ENCODE data around the gene TST. TPM values are rescaled to one million over a fixed set of nuclear protein-coding genes. Genes with fewer than 3 reads are reported as not detected.

TST gene
- polyA plus RNA-seq, 1 donor (not counting 4 experiments of a cell fraction or from before 2014, with no cell fraction given), result 19.9 TPM

- no peak for TF ChIP-seq EZH2 (IDR thresholded peaks at IDR 0.05; ENCODE audit: low read length)
- TF ChIP-seq CTCF (optimal IDR thresholded peaks at IDR 0.05 in 1 of 3, IDR thresholded peaks at IDR 0.05 in 1 of 3, conservative IDR thresholded peaks at IDR 0.05 in 1 of 3; ENCODE audit: extremely low read depth in 1 of 3, insufficient read depth in 2 of 3, low read length in 3 of 3), result no peak
- no peaks in the 10 kb centered on the region for H3K9me1 ChIP-seq (ENCODE audit: control insufficient read depth, extremely low read depth, insufficient read depth, low read length)
- H3K27me3 ChIP-seq (ENCODE audit: control insufficient read depth, extremely low read depth, insufficient read depth, low read length), result peaks cover 7% of the 10 kb centered on the region
- dilution Hi-C loops (cut with MboI; ENCODE audit: extremely low pct_ligation_motif_present, low sequenced_read_pairs), result no loop called here
- no peaks in the 10 kb centered on the region for H3K36me3 ChIP-seq (ENCODE audit: control insufficient read depth in 2 of 2, extremely low read depth in 1 of 2, insufficient read depth in 2 of 2, low read length in 2 of 2)
- H4K20me1 ChIP-seq (ENCODE audit: control insufficient read depth, extremely low read depth, insufficient read depth, low read length), result no peaks in the 10 kb centered on the region
- FAIRE-seq (no peak), DNase-seq (ENCODE audit: low read depth, low spot score) (no peak)
- H3K9me3 ChIP-seq (ENCODE audit: control insufficient read depth, low read depth, low read length), result no peaks in the 10 kb centered on the region
- no peak overlapping the region for H2AFZ ChIP-seq (ENCODE audit: control insufficient read depth, low read length)
- H3K4me1 ChIP-seq (ENCODE audit: control insufficient read depth, extremely low read depth, insufficient read depth, low read length), result no peaks in the 10 kb centered on the region
- no peak overlapping the region for H3K4me2 ChIP-seq (ENCODE audit: control insufficient read depth, extremely low read depth, insufficient read depth, low read depth, low read length)
- no peak overlapping the region for H3K9ac ChIP-seq (ENCODE audit: control insufficient read depth, extremely low read depth, insufficient read depth, low read length)
- H3K79me2 ChIP-seq (ENCODE audit: control insufficient read depth, insufficient read depth, low read length), result no peaks in the 10 kb centered on the region
- no peak overlapping the region for H3K27ac ChIP-seq (ENCODE audit: control insufficient read depth, insufficient read depth, low read length)
- no peak overlapping the region for H3K4me3 ChIP-seq (ENCODE audit: control insufficient read depth in 2 of 3, extremely low read depth in 1 of 3, insufficient read depth in 2 of 3, low read depth in 1 of 3, low read length in 3 of 3)
These were observed 53.6 kb downstream of the TST start for GRCh38 chr22:36965696-36966095.

- no peaks in the 10 kb centered on the region for H3K79me2 ChIP-seq (ENCODE audit: control insufficient read depth, insufficient read depth, low read length)
- no peak overlapping the region for H3K9ac ChIP-seq (ENCODE audit: control insufficient read depth, extremely low read depth, insufficient read depth, low read length)
- FAIRE-seq, result no peak
- no peak for DNase-seq (ENCODE audit: low read depth, low spot score)
- H2AFZ ChIP-seq (ENCODE audit: control insufficient read depth, low read length), result no peak overlapping the region
- TF ChIP-seq CTCF (optimal IDR thresholded peaks at IDR 0.05 in 1 of 3, IDR thresholded peaks at IDR 0.05 in 1 of 3, conservative IDR thresholded peaks at IDR 0.05 in 1 of 3; ENCODE audit: extremely low read depth in 1 of 3, insufficient read depth in 2 of 3, low read length in 3 of 3), result no peak
- no peak overlapping the region for H3K4me2 ChIP-seq (ENCODE audit: control insufficient read depth, extremely low read depth, insufficient read depth, low read depth, low read length)
- H3K27me3 ChIP-seq (ENCODE audit: control insufficient read depth, extremely low read depth, insufficient read depth, low read length), result peaks cover 7% of the 10 kb centered on the region
- H4K20me1 ChIP-seq (ENCODE audit: control insufficient read depth, extremely low read depth, insufficient read depth, low read length), result no peaks in the 10 kb centered on the region
- H3K9me3 ChIP-seq (ENCODE audit: control insufficient read depth, low read depth, low read length), result no peaks in the 10 kb centered on the region
- dilution Hi-C loops (cut with MboI; ENCODE audit: extremely low pct_ligation_motif_present, low sequenced_read_pairs), result no loop called here
- no peak overlapping the region for H3K27ac ChIP-seq (ENCODE audit: control insufficient read depth, insufficient read depth, low read length)
- no peaks in the 10 kb centered on the region for H3K36me3 ChIP-seq (ENCODE audit: control insufficient read depth in 2 of 2, extremely low read depth in 1 of 2, insufficient read depth in 2 of 2, low read length in 2 of 2)
- no peak overlapping the region for H3K4me3 ChIP-seq (ENCODE audit: control insufficient read depth in 2 of 3, extremely low read depth in 1 of 3, insufficient read depth in 2 of 3, low read depth in 1 of 3, low read length in 3 of 3)
- no peaks in the 10 kb centered on the region for H3K4me1 ChIP-seq (ENCODE audit: control insufficient read depth, extremely low read depth, insufficient read depth, low read length)
- H3K9me1 ChIP-seq (ENCODE audit: control insufficient read depth, extremely low read depth, insufficient read depth, low read length), result no peaks in the 10 kb centered on the region
These were observed 55.1 kb downstream of the TST start for GRCh38 chr22:36964106-36964505.
